B cell (primary cell): ENCODE data around the gene LRBA. TPM values are rescaled to one million over a fixed set of nuclear protein-coding genes. Genes with fewer than 3 reads are reported as not detected.

ENCODE experiments used
- ATAC-seq: fragments of 200-7000 bp; cut with Tn5 transposase; one replicate; pipeline ENCODE4 v1.10.0; 2021; ENCODE audit warnings: low read depth, mild to moderate bottlenecking, moderate number of reproducible peaks, moderate library complexity
- CTCF ChIA-PET: fragments of 350-600 bp; sonication (Branson Sonifier 250); formaldehyde crosslinking; loops from one replicate; lab custom pipeline; 2021; ENCODE audit warnings: antibody characterized with exemption, inconsistent platforms; lab: Charles Lee
- POLR2A ChIA-PET: fragments of 350-600 bp; sonication (Branson Sonifier 250); formaldehyde crosslinking; loops from one replicate; lab custom pipeline; 2021; ENCODE audit warnings: antibody characterized with exemption; lab: Charles Lee
- DNase-seq: peaks from one replicate; pipeline ENCODE4 v3.0.0; 2013
- H2AFZ ChIP-seq: 2 replicates; pipeline ENCODE4 v1.6.1; 2012; ENCODE audit warnings: mild to moderate bottlenecking, low read depth, low read length; ENCODE audit not compliant: insufficient read depth, poor library complexity, severe bottlenecking
- H3K27ac ChIP-seq, 2 donors: 1 replicate in 1 of 2; 2 replicates in 1 of 2; pipeline ENCODE4 v1.5.1; 2012 to 2013; ENCODE audit warnings: low read length in 2 of 2, mild to moderate bottlenecking in 2 of 2, moderate library complexity in 1 of 2
- H3K27me3 ChIP-seq, 4 experiments: fragments of 200-600 bp in 1 of 4; sonication (generic) in 1 of 4; replicated peaks in 1 of 4; 1 replicate in 2 of 4; 2 replicates in 2 of 4; pipeline versions ENCODE4 v1.6.1 to v1.7.0; 2013 to 2016; ENCODE audit warnings: low read length in 3 of 4, mild to moderate bottlenecking in 2 of 4, mixed read lengths in 1 of 4, moderate library complexity in 1 of 4; ENCODE audit not compliant: insufficient read depth in 4 of 4, control insufficient read depth in 3 of 4; ENCODE audit errors: control extremely low read depth in 1 of 4
- H3K36me3 ChIP-seq, 2 experiments: replicated peaks in 1 of 2; 1 replicate in 1 of 2; 2 replicates in 1 of 2; pipeline versions ENCODE4 v1.6.1 to v1.7.1; 2013; ENCODE audit warnings: low read length in 1 of 2; ENCODE audit not compliant: insufficient read depth in 2 of 2, control insufficient read depth in 1 of 2; ENCODE audit errors: control extremely low read depth in 1 of 2, extremely low read depth in 1 of 2
- H3K4me1 ChIP-seq, 2 donors: fragments of 200-600 bp in 1 of 2; sonication (generic) in 1 of 2; 1 replicate in 1 of 2; 2 replicates in 1 of 2; pipeline versions ENCODE4 v1.5.1 to v1.6.1; 2013 to 2017; ENCODE audit warnings: low read length in 2 of 2; ENCODE audit not compliant: control insufficient read depth in 2 of 2, insufficient read depth in 2 of 2
- H3K4me2 ChIP-seq: replicated peaks from 2 replicates; pipeline ENCODE3; 2012; ENCODE audit warnings: mild to moderate bottlenecking, low read depth, low read length; ENCODE audit not compliant: poor library complexity, severe bottlenecking
- H3K4me3 ChIP-seq, 5 experiments: fragments of 200-600 bp in 1 of 5; sonication (generic) in 1 of 5; 1 replicate in 3 of 5; 2 replicates in 2 of 5; pipeline versions ENCODE4 v1.5.1 to v1.7.0; 2011 to 2016; ENCODE audit warnings: low read length in 4 of 5, mild to moderate bottlenecking in 4 of 5, low read depth in 2 of 5, control low read depth in 1 of 5, moderate library complexity in 1 of 5; ENCODE audit not compliant: insufficient read depth in 1 of 5; ENCODE audit errors: control extremely low read depth in 1 of 5, extremely low read depth in 1 of 5
- H3K79me2 ChIP-seq: fragments of 200-600 bp; sonication (generic); one replicate; pipeline ENCODE4 v1.6.0; 2016; ENCODE audit warnings: low read length; ENCODE audit not compliant: control insufficient read depth, insufficient read depth
- H3K9ac ChIP-seq: fragments of 200-600 bp; sonication (generic); 2 replicates; pipeline ENCODE4 v1.6.1; 2017; ENCODE audit warnings: mild to moderate bottlenecking, low read length, moderate library complexity
- H3K9me3 ChIP-seq, 3 donors: one replicate each; pipeline versions ENCODE4 v1.6.1 to v1.7.1; 2013; ENCODE audit warnings: low read length in 2 of 3; ENCODE audit not compliant: control insufficient read depth in 2 of 3, insufficient read depth in 1 of 3; ENCODE audit errors: control extremely low read depth in 1 of 3
- H4K20me1 ChIP-seq: 2 replicates; pipeline ENCODE4 v1.6.0; 2012; ENCODE audit warnings: mild to moderate bottlenecking, low read length; ENCODE audit not compliant: insufficient read depth, control insufficient read depth, poor library complexity, severe bottlenecking
- H3K27ac Mint-ChIP-seq: one replicate; pipeline ENCODE4 v1.8.0; 2021; ENCODE audit warnings: mixed read lengths
- H3K27me3 Mint-ChIP-seq: one replicate; pipeline ENCODE4 v1.8.0; 2021; ENCODE audit warnings: mixed read lengths
- H3K4me1 Mint-ChIP-seq: one replicate; pipeline ENCODE4 v1.8.0; 2021; ENCODE audit warnings: mixed read lengths
- H3K4me3 Mint-ChIP-seq: one replicate; pipeline ENCODE4 v1.8.0; 2021; ENCODE audit warnings: mixed read lengths
- H3K9me3 Mint-ChIP-seq: one replicate; pipeline ENCODE4 v1.8.0; 2022; ENCODE audit warnings: mixed read lengths; ENCODE audit not compliant: insufficient read depth
- CTCF ChIP-seq: fragments of 200-600 bp; IDR thresholded peaks from one replicate; pipeline ENCODE4 v1.8.0; 2022; ENCODE audit warnings: antibody characterized with exemption, mild to moderate bottlenecking
- EZH2 ChIP-seq: IDR thresholded peaks from 2 replicates; pipeline ENCODE4 v1.6.1; 2012; ENCODE audit warnings: borderline replicate concordance, low read depth, mild to moderate bottlenecking, moderate library complexity, low read length; ENCODE audit not compliant: insufficient read depth, poor library complexity, severe bottlenecking
- WGBS: methylation state at CpG from one replicate; pipeline ENCODE4 v1.1.5; 2013; ENCODE audit warnings: missing lambda C conversion rate; ENCODE audit not compliant: insufficient coverage; 5-methylcytosine and 5-hydroxymethylcytosine counted together
- intact Hi-C: fragments of 100-400 bp; cut with micrococcal nuclease; formaldehyde crosslinking; loops from one replicate; pipeline ENCODE4 v1.10.0; 2022
- polyA plus RNA-seq: library from polyadenylated mRNA; depleted of rRNA; stranded (reverse); fragments of >200 nt; gene quantifications from 2 replicates; pipeline ENCODE4 v1.2.3, GENCODE V29; 2012
- total RNA-seq, 2 donors: library from RNA; stranded (reverse); fragments of 120-200 nt in 1 of 2; gene quantifications; 1 replicate in 1 of 2; 2 replicates in 1 of 2; pipeline versions ENCODE4 v1.2.3 to v1.2.4, GENCODE V29; 2013 to 2022

LRBA gene
- total and polyA plus RNA-seq, 2 donors (not counting 1 experiment from before 2014, with no cell fraction given): 17.5 to 86.7 TPM

GRCh38 chr4:150573534-150573933, 441.6 kb downstream of the LRBA start:
- POLR2A ChIA-PET: no interaction called here
- H3K4me3 ChIP-seq: no peak overlapping the region

More at GRCh38 chr4:150573534-150573933, 441.6 kb downstream of the LRBA start:
- no peaks in the 10 kb centered on the region for H3K9me3 ChIP-seq
- Mint-ChIP-seq H3K9me3 (no peaks in the 10 kb centered on the region), H3K27me3 (no peaks in the 10 kb centered on the region), H3K27ac (no peak overlapping the region), H3K4me1 (no peaks in the 10 kb centered on the region), H3K4me3 (no peak overlapping the region)
- no peaks in the 10 kb centered on the region for H3K27me3 ChIP-seq
- no peak for ATAC-seq
- TF ChIP-seq EZH2 (no peak), CTCF (no peak)
- intact Hi-C loops: no loop called here
- H3K36me3 ChIP-seq: no peaks in the 10 kb centered on the region
- no peak overlapping the region for H3K4me2 ChIP-seq
- H2AFZ ChIP-seq: no peak overlapping the region
- no peak overlapping the region for H3K27ac ChIP-seq
- H4K20me1 ChIP-seq: no peaks in the 10 kb centered on the region
- WGBS: no CpG with 5 or more reads among the region's 1 CpG
- H3K4me1 ChIP-seq: no peaks in the 10 kb centered on the region
- CTCF ChIA-PET: no interaction called here
- DNase-seq: no peak
- no peak overlapping the region for H3K9ac ChIP-seq
- no peaks in the 10 kb centered on the region for H3K79me2 ChIP-seq
